ENCODE measurements around the gene COL25A1.

- TF ChIP-seq CTCF (IDR thresholded peaks at IDR 0.05 in 2 of 3, conservative IDR thresholded peaks at IDR 0.05 in 1 of 3; ENCODE audit: borderline replicate concordance in 1 of 3, insufficient read depth in 1 of 3, low read depth in 2 of 3, low read length in 2 of 3) (no peak), REST (IDR thresholded peaks at IDR 0.05; ENCODE audit: low read depth) (no peak), CBX3 (IDR thresholded peaks at IDR 0.05; ENCODE audit: low read depth) (no peak), MAX (IDR thresholded peaks at IDR 0.05) (no peak), POLR2A (IDR thresholded peaks at IDR 0.05; ENCODE audit: borderline replicate concordance, extremely low read depth, insufficient read depth, insufficient read length) (no peak)
Measured at GRCh38 chr4:109234596-109234995, 67.9 kb downstream of the COL25A1 start.
